Omental fat pad (tissue), 4 donors: Measurements from ENCODE around the gene CCNY. TPM values are rescaled to one million over a fixed set of nuclear protein-coding genes. Genes with fewer than 3 reads are reported as not detected.
A peak's percentile ranks its signal among the peaks of the same experiment; 100 is the strongest.

ENCODE experiments used
- ATAC-seq: fragments of 150-250 bp; one replicate; pipeline ENCODE4 v1.9.1; 2016; ENCODE audit warnings: mild to moderate bottlenecking, moderate library complexity; ENCODE audit not compliant: low FRiP score
- DNase-seq: peaks from one replicate; pipeline ENCODE4 v3.0.0-alpha.2; 2019; ENCODE audit warnings: low spot score
- CTCF ChIP-seq, 3 donors: fragments of 450-650 bp; IDR thresholded peaks; one replicate each; pipeline ENCODE4 v1.5.1; 2016 to 2017; ENCODE audit warnings: antibody characterized with exemption in 3 of 3, mild to moderate bottlenecking in 3 of 3, moderate library complexity in 2 of 3
- total RNA-seq, 4 donors: library from RNA; depleted of rRNA; stranded (reverse); fragments of >200 nt; gene quantifications; one replicate each; pipeline ENCODE4 v1.1.0, GENCODE V29; 2016

The CCNY gene
- total RNA-seq, 4 donors from 2014 or later: 38.6 to 49.5 (median 47.2) TPM

GRCh38 chr10:35487336-35488034 is 151.2 kb downstream of the CCNY start:
- ATAC-seq (no peak), DNase-seq (no peak)
- no peak for TF ChIP-seq CTCF (IDR thresholded peaks at IDR 0.05)

- TF ChIP-seq CTCF (IDR thresholded peaks at IDR 0.05): no peak
- no peak for DNase-seq
- no peak for ATAC-seq
Observed at GRCh38 chr10:35488228-35488627, 151.9 kb downstream of the CCNY start.

- DNase-seq (no peak), ATAC-seq (peak; percentile 70)
- no peak for TF ChIP-seq CTCF (IDR thresholded peaks at IDR 0.05)
Observed at GRCh38 chr10:35492386-35493195, 156.3 kb downstream of the CCNY start.

- no peak for TF ChIP-seq CTCF (IDR thresholded peaks at IDR 0.05)
- ATAC-seq (no peak), DNase-seq (no peak)
Observed at GRCh38 chr10:35493196-35494118, 157.1 kb downstream of the CCNY start.

GRCh38 chr10:35495521-35496119 is 159.3 kb downstream of the CCNY start:
- ATAC-seq (no peak), DNase-seq (no peak)
- no peak for TF ChIP-seq CTCF (IDR thresholded peaks at IDR 0.05)

GRCh38 chr10:35497909-35498308 is 161.6 kb downstream of the CCNY start:
- ATAC-seq (no peak), DNase-seq (no peak)
- TF ChIP-seq CTCF (IDR thresholded peaks at IDR 0.05): no peak
